Glomerular visceral epithelial cell (primary cell): ENCODE data around the gene OSBP2.
A peak's percentile ranks its signal among the peaks of the same experiment; 100 is the strongest.

Experiments used
- DNase-seq: peaks from one replicate; pipeline ENCODE4 v3.0.0-alpha.2; 2016; ENCODE audit errors: extremely low spot score

Gene OSBP2

DNA sequence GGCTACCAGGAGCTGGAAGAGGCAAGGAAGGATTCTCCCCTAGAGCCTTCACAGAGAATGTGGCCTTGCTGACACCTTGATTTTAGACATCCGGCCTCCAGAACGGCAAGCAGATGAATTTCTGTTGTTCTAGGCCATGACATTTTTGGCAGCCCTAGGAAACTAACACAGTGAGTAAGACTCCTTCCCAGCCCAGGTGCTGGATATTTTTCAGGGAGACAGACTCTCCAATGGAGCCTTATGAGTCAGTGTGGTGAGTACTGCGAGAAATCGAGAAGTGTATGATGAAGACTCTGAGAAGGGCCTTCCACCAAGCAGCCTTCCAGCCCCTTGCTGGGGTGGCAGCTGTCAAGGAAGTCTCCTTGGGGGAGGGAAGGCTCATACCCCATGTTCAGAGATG lies 114.4 kb downstream of the OSBP2 start:
- peak; percentile 5 for DNase-seq

DNA sequence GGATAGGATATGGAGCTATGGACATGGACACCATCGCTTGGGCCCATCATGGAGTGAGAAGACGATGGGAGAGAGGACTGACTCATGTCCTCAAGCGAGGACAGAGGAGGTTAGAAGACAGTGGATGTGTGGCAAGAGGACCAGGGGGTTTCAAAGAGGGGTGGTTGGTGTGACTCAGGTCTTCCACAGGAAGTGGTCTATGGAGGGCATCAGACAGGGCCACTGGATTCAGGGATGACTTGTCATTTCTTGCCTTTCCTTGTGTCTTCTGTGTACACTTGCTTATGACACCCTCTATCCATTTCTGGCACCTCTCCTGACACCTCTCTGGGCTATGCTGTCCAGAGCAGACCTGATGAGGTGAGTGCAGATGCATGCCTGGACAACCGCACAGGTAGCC lies 115.4 kb downstream of the OSBP2 start:
- DNase-seq: no peak

DNA sequence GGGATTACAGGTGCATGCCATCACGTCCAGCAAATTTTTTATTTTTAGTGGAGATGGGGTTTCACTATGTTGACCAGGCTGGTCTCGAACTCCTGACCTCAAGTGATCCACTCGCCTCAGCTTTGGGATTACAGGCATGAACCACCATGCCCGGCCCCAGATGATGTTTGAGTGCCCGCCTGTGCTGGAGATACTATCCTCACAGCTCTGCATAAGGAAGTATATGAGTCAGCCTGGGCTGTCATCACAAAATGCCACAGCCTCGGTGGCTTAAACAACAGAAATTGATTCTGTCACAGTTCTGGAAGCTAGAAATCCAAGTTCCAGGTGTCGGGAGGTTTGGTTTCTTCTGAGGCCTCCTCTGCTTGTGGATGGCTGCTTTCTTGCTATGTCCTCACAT lies 119.3 kb downstream of the OSBP2 start:
- DNase-seq: no peak

DNA sequence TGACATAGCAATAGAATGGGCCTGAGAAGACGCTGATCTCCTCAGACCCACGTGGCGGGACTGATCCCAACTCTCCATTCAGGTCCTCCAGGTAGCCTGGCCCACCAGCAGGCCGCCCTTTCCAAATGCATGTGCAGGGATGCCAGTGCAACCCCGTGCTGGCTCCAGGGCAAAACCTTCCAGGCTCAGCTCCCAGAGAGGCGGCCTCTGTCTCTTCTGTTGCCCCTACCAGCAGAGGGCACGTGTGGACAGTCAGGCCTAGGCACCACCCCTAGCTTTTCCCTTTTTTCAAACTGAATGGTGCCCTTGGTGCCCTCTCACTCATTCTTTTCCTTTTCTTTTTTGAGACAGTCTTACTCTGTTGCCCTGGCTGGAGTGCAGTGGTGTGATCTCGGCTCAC lies 121.7 kb downstream of the OSBP2 start:
- DNase-seq: no peak

DNA sequence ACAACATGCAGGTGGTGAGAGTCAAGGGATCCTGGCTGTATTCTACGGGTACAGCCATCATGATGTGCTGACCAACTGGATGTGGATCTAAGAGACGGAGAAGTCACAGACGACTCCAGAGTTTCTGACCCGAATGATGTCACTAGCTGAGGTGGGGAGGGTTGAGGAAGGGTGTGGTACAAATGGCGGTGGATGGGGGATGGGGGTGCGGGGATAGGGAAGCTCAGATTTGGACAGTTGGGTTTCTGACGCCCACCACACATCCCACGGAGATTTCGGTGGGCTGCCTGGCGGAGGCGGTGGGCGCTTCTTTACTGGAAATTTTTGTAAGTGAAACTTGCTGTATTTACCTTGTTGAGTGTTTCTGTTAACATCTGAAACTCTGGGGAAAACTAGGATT lies 126.7 kb downstream of the OSBP2 start:
- no peak for DNase-seq

DNA sequence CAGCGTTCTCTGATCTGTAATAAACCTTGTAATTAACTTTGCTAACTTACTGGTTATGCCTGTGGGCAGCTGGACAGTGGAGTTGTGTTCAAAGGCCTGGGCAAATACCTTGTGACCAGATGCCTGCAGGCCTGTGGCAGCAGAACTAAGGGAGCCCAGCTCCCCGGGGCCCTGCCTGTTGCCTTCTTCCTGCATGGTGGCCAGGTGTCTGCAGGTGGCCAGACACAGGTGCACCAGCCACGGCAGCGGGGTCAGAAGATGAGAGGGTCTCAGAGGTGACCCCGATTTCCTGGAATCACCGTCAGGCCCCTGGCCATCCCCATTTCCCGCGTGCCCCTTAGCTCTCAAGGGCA lies 127.2 kb downstream of the OSBP2 start:
- no peak for DNase-seq

DNA sequence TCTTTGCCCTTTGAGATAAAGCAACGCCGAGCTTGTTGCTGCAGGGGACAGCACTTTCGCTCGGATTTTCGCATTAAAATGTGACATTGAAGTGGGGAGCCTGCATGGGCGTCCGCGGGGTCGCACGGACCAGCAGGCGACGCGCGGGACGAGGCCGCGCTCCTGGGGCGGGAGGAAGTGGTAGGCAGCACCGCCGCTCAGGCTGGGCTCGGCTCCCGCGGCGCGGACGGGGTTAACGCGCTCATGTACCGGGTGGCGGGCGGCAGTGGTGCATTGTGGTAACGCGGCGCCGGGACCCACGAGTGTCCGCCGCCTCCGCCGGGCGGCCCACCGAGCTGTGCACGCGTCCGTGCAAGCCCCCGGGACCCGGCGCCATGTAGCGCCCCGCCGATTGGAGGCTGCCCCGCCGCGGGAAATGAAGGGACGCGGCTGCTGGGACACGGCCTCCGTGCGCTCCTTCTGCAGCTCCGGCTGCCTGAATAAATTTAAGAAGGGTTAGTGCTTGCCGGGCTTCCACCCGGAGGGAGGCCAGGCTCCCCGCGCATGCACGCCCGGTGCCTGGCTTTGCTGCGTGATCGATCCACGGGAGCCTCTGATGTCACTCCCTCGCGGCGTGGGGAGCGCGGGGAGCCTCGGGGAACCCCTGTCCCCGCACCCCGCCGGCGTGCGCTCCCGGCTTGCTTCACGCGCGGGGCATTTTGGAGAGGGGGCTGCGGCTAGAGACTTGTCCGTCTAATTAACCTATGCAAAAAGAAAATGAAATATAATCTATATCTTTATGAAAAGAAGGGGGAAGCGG lies 127.7 kb downstream of the OSBP2 start:
- no peak for DNase-seq

DNA sequence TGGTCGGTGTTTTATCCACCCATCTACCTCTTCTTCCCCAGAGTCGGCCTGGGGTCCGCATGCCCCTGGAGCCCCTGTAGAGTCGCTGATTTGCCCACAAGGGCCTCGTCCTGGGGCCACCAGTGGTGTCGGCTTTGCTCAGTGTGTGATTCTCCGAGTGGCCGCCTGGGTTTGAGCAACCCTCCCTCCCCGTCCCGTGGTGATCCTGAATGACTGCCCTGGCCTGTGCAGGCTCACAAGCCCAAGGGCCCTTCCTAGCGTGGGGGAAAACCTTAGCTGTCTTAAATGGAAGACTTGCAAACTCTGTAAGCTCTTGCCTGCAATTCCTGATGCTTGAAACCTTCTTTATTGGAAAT lies 128.3 kb downstream of the OSBP2 start:
- DNase-seq: no peak

DNA sequence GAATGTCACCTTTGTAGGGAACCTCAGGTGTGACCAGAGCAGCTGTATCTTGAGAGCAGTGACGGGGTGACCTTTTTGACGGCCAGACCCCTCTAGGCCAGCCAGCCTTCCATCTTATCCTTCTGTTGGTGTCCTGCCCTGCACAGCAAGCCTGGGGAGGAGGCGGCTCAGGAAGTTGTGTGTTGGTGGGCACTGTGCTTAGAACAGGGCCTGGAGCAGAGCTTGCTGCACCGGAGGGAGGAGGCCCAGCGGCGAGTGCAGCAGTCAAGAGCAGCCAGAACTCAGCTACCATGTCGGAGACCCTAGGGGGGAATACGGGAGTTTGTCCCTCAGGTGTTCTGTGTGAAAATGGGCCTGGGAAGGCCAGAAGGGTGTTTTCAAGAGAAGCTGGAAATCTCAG lies 129.4 kb downstream of the OSBP2 start:
- DNase-seq: no peak

DNA sequence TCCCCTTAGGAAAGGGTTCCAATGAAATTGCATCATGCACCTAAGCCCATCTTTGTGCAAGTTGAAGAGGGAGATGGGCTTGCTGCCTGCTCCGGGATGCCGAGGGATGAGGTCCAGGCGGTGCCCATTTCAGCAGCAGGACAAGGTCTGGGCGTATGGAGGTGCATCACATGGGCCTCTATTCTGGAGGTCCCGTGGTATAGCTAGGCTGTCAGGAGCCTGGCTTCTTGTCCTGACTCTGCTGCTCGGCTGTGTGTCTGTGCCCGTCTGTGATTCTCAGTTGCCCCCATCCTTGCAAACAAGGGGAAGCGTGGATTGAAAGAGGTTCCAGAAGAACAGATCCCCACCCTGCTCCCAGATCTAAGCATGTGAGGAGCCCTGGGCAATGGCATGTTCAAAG lies 130.0 kb downstream of the OSBP2 start:
- no peak for DNase-seq

DNA sequence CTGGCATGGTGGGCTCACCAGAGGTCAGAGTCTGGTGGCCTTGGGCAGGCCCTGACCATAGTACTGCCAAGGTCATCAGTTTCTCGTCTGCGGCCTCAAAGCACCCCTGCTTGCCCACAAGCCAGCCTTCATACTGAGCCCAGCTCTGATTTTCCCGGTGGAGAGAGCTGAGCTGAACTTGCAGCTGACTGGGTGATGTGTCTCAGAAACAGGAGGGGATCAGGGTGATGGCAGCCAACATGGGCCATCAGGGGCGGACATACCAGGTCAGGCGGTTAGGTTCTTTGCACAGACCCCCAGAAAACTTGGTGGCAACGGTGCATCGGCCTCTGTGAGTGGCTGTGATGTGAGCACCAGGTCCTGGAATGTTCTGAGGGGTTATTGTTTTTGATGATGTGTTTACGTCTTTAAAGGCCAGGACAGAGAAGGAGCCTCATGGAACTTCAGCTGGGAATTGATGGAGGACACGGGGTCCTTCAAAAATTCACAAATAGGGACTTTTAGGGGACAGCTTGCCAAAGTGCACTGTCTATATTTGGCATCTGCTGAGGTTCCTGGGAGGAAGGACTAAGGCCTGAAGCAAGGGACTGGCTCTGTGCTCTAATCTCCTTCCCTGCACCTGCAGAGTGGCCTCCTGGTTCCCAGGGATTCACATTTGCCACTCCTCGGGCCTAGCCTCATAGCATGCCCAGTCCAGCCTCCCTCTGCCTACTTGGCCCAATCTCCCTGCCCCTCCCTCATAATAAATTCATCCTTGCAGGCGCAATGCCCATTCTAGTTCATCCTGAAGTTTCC lies 131.2 kb downstream of the OSBP2 start:
- DNase-seq: no peak

DNA sequence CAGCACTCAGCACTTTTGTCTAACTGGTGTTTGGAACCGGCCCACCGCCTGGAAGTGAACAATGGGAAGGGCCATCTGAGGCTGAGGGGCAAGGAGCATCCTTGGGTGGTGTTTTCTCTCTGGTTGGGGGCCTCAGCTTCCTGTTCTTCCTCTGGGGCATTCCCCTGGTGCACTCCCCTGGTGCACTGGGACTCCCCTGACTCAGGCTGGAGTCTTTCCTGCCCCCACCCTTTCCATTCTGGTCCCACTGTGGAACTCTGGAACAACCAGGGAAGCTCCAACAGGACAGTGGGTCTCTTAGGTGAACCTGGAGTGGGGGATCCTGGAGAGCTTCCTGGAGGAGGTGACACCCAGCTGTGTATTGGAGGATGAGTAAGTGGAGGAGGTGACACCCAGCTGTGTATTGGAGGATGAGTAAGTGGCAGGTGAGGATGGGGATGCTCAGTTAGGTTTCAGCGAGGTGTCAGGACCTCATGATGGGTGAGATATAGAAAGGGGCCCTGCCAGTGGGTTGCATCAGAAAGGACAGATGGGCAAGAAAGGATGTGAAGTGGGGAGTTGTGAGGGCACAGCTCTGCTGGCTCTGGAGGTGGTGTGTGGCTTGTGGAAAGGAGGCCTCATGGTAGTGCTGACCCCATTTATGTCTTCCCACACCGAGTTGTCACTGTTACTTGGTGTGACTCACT lies 132.1 kb downstream of the OSBP2 start:
- DNase-seq: no peak

DNA sequence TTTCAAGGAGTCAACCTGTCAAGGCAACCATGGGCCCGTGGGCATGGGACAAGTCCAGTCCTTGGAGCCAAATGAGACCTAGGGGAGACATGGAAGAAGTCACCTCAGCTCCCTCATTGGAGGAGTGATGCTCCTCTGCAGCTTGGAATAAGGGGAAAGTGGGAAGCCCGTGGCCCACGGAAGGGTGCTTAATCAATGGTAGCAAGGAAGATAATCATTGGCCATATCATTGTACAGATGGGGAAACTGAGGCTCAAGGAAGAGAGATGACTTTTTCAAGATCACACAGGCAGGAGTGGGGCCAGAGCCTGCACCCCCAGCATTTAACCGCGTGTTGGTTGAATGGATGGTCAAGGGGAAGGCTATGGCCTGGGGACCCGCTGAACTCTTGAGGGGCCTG lies 133.0 kb downstream of the OSBP2 start:
- no peak for DNase-seq

DNA sequence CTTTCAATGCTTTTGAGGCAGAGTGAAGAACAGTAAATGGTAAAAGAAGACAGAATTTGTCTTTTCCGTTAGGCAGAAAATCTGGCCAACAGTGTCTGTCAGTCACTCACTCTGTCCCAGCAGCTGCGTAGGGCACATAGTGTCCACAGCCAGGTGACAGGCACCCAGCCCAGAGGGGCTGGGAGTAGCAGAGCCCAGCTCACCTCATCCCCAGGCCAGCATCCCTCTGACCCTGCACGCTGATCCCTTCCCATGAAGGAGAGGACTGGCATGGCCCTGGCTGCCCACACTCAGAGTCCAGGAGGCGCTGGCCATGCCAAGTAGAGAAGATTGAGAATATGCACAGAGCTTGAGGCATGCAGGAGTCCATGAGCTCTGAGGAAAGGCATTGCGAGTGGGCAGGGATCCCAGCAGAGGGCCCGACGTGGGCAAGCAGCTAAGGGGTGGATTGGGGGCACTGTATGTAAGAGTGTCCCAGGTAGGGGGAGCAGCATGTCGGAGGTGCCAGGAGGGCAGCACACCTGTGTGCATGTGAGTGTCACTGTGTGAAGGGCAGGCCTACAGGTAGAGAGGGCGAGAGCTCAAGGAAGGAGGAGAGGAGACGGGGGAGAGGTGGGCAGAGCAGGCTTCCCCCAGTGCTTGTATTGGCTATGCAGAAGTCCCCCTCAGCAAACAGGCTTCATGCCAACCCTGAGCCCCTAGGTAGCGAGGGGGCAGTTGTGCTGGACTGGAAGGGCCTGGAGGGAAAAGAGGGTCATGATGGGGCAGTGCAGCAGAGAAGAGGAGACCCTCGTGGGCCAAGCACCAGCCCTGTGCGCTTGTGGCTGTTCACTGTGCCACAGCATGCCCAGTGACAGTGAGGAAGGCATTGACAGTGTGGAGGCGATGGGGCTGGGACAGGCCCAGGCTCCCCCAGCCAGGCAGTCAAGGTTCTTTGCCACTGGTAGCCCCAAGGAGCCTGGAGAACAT lies 133.8 kb downstream of the OSBP2 start:
- DNase-seq: no peak

DNA sequence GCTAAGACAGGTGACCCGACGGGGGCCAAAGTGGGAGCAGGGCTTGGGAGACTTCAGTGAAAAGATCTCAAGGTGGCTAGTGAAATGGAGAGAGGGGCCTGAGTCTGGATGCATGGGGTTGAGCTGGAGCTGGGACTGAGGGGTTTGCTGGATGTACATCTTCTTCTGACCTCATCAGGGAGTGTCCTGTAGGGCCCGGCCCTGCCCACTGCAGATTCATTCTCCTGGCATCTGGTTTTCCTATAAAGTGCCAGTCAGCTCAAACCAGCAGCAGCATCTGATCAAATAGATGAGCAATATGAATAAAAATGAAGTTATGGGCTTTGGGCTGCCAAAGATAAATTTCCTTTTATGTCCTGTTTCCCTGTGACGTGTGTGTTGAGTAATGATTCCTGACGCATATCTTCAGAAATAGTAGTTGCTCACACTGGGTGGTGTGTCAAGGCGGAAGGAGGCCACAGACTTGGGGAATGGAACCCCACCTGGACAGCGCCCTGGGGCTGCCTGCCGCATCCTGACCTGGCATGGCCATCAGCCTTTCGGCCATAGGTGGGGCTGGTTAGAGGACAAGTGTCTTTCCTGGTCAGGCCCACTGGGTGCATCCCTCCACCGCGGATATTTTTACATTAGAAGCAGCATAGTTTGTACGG lies 135.4 kb downstream of the OSBP2 start:
- peak; percentile 47 for DNase-seq

DNA sequence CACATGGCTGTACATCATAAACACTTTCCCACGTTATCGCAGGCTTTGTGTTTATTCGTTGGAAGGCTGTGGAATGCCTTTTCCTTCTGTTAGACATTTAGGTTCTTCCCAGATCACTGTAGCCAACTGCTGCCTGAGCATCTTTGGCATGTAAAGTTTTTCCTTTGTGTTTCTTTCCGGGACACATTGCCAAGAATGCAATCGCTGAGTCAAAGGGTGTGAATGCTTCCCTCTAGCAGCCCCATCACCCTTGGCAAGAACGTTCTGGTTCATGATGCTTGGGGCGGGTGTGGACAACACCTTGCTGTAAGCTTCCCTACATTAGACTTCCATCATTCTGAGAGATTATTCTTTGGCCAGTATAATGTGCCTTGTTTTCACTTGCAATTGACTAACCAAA lies 136.2 kb downstream of the OSBP2 start:
- peak; percentile 53 for DNase-seq

DNA sequence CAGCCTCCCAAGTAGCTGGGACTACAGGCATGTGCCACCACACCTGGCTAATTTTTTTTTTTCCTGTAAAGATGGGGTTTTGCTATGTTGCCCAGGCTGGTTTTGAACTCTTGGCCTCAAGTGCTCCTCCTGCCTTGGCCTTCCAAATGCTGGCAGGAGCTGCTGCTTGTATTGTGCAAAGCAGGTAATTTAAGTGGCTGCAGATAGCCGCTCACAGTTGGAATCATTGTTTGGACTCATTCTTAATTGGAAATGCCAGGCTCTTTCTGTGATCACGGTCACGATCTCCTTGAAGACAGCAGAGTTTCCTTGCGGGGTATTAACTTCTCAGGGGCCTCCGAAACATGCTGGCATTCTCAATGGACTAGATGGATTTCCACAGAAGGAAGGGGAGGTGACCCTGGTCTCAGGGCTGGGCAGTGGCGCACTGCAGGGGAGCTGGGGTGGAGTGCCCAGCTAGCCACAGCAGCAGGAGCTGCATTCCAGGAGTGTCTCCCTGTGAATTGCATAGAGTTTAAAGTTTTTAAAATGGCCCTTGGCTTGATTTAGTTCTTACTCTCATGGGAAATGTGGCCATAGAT lies 137.8 kb downstream of the OSBP2 start:
- no peak for DNase-seq

DNA sequence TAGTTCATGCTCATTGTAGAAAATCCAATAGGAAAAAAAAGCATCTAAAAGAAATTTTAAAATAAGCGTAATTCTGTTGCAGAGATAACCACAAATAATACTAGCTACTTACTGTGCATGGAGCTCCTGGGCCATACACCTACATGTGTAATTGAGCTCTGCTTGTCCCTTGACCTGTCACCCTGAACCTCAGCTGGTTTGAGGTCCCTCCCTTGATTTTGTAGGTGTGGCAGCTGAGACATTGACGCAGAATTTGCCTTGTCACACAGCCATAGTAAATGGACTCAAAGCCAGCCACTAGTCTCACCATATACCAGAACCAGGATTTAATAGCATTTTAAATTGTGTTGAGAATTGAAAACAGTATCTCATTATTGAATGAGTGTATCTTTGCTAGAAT lies 138.6 kb downstream of the OSBP2 start:
- no peak for DNase-seq

DNA sequence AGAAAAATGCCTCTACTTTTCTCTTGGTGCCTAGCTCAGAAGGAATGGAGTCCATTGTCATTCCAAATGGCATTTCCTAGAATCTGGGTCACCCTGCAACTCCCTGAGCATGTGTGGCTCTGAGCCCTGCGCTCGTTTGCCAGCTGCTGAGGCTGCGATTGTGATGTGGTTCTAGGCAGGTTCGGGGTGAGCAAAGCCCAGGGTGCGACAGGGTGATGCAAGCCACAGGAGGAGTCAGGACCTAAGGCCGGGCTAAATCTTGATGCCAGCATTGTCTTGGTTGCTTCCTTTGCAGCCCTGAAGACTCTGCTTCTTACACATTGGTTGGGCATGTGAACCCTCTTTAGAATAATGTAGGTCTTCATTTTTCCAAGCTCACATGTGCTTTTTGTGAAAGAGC lies 142.9 kb downstream of the OSBP2 start:
- no peak for DNase-seq

DNA sequence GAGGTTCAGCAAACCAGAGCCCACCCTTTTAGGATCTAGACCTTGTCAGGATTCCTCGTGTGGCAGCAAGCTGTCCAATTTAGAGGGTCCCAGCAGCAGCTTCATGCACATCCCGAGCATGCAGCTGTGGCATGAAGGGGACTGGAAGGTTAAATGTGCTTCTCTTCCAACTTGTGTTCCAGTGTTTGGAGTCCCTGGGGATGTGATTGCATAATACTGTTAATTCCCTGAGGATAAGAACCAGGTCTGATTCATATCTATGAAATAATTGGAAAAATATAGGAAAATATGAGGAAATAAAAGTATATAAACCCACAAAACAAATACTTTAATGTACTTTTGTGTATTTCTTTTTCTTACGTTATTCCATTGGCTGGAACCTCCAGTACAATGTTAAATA lies 143.4 kb downstream of the OSBP2 start:
- DNase-seq: no peak

DNA sequence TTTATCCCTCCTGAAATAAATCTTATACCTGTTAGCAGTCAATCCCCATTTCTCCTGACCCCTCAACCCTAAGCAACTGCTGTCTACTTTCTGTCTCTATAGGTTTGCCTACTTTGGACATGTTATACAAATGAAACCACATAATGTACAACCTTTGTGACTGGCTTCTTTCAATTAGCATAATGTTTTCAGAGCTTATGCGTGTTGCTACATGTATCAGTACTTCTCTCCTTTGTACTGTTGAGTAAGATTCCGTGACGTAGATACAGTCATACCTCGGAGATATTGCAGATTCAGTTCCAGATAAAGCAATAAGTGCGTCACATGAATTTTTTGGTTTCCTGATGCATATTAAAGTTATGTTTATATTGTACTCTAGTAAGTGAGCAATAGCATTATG lies 146.6 kb downstream of the OSBP2 start:
- no peak for DNase-seq
